Measurements from ENCODE around the gene FILIP1L. TPM values are rescaled to one million over a fixed set of nuclear protein-coding genes. Genes with fewer than 3 reads are reported as not detected.

The FILIP1L gene
- total and polyA plus RNA-seq, 2 of the 8 experiments (the other 6 are each of a cell fraction or from before 2014, with no cell fraction given): 0.06 to 0.09 TPM

GRCh38 chr3:99823723-99824711 is 290.3 kb downstream of the FILIP1L start (continued):
- no peak for TF ChIP-seq POLR2AphosphoS5 (IDR thresholded peaks at IDR 0.05; ENCODE audit: low read depth, low read length)
- TF ChIP-seq GABPA (IDR thresholded peaks at IDR 0.05; ENCODE audit: borderline replicate concordance, insufficient read depth, low read length): no peak
- TF ChIP-seq TCF12 (IDR thresholded peaks at IDR 0.05; ENCODE audit: low read depth, low read length): no peak
- TF ChIP-seq SIRT6 (IDR thresholded peaks at IDR 0.05; ENCODE audit: low read length): no peak
- TF ChIP-seq SRF (IDR thresholded peaks at IDR 0.05; ENCODE audit: low read depth, low read length): no peak
- TF ChIP-seq CHD2 (IDR thresholded peaks at IDR 0.05; ENCODE audit: low read length): no peak
- no peak for TF ChIP-seq POLR2A (IDR thresholded peaks at IDR 0.05; ENCODE audit: control extremely low read depth in 1 of 2, low read depth in 2 of 2, low read length in 2 of 2)
- TF ChIP-seq EGR1 (IDR thresholded peaks at IDR 0.05; ENCODE audit: borderline replicate concordance, low read depth, low read length): no peak

All from H1 (cell line).